T47D (cell line): ENCODE results near the gene MYO15B.
A peak's percentile ranks its signal among the peaks of the same experiment; 100 is the strongest.

ENCODE experiments used
- DNase-seq, 2 experiments: peaks; one replicate each; pipeline versions ENCODE4 v3.0.0 to v3.0.0-alpha.2; 2011 to 2012; ENCODE audit warnings: low read depth in 1 of 2, low spot score in 1 of 2
- JUND ChIP-seq: IDR thresholded peaks from 2 replicates; pipeline ENCODE4 v1.6.1; 2012; ENCODE audit warnings: low read depth
- in situ Hi-C: cut with HindIII; loops from 2 replicates; pipeline ENCODE4 v1.10.0; 2016; ENCODE audit warnings: low sequenced_read_pairs, low pct_unique_long_range_greater_than_20kb

Gene MYO15B

GRCh38 chr17:75587675-75588595, at the start of gene MYO15B:
Gene MYO15B, plus strand, starts transcription at chr17:75587800. Its CDS starts 258 bp downstream, at chr17:75588058.
- DNase-seq: no peak
- in situ Hi-C loops: no loop called here
- no peak for TF ChIP-seq JUND

- DNase-seq: no peak
- in situ Hi-C loops: no loop called here
- TF ChIP-seq JUND: no peak
These were observed 47.5 kb upstream of the MYO15B start for GRCh38 chr17:75539967-75540729.

GRCh38 chr17:75540923-75541503, 46.6 kb upstream of the MYO15B start:
- in situ Hi-C loops: no loop called here
- no peak for DNase-seq
- TF ChIP-seq JUND: no peak

- in situ Hi-C loops: no loop called here
- no peak for DNase-seq
- TF ChIP-seq JUND: no peak
These were observed 45.4 kb upstream of the MYO15B start for GRCh38 chr17:75542229-75542628.

DNA sequence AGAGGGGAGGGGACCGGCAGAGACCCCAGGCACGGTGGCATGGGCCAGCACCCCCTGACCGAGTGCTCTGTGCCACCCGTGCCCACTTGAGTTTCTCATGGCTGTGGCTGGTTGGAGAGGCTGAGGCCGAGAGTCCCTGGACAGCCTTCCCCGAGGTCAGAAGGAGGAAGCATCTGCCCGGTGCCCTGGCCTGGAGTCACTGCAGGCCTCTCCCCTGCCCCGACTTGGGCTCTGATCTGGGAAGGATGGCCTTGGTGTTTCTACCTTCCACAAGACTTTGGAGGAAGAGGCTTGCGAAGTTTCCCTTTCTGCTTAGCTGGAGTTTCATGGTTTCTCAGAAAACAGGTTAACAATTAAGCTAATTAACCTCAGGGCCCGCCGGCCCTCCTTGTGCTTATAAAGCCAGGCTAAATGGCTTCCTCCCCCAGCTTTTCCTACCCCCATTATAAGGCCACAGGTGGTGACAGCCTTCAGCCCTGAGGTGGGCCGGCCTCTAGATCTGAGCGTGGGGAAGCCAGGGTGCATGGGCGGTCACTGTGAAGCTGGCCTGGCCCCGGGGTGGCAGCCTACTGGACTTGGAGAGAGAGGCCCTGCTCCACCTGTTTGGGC, 44.8 kb upstream of the MYO15B start:
- no peak for DNase-seq
- in situ Hi-C loops: no loop called here
- no peak for TF ChIP-seq JUND

- in situ Hi-C loops: no loop called here
- no peak for DNase-seq
- no peak for TF ChIP-seq JUND
These were observed 43.4 kb upstream of the MYO15B start for GRCh38 chr17:75544250-75544649.

GRCh38 chr17:75546181-75546580, 41.4 kb upstream of the MYO15B start:
- DNase-seq: no peak
- no peak for TF ChIP-seq JUND
- in situ Hi-C loops: no loop called here

DNA sequence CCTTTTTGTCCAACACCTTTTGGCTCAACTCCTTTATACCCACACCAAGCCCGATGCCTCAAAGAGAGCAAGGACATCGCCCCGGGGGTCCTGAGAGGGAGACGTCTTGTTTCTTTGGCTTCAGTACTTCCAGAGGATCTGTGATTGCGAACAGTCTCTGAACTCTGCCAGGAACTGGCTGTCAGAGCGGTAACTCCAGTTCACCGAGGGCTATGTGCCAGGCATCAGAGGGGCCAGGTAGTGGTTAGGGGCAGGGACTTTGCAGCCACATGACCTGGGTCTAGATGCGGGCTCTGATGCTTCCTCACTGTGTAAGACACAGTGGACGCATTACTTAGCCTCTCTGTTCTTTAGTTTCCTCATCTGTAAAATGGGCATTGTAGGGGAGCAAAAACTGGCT, 40.5 kb upstream of the MYO15B start:
- TF ChIP-seq JUND: no peak
- no peak for DNase-seq
- in situ Hi-C loops: no loop called here

GRCh38 chr17:75548813-75549212, 38.8 kb upstream of the MYO15B start:
- DNase-seq: no peak
- no peak for TF ChIP-seq JUND

GRCh38 chr17:75549246-75550138, 38.1 kb upstream of the MYO15B start:
- DNase-seq: peak; percentile 64 to 95
- TF ChIP-seq JUND: no peak
- in situ Hi-C loops: no loop called here

More at GRCh38 chr17:75548813-75549212, 38.8 kb upstream of the MYO15B start:
- in situ Hi-C loops: no loop called here

- no peak for TF ChIP-seq JUND
- in situ Hi-C loops: no loop called here
- no peak for DNase-seq
These were observed 37.5 kb upstream of the MYO15B start for GRCh38 chr17:75550139-75550465.

DNA sequence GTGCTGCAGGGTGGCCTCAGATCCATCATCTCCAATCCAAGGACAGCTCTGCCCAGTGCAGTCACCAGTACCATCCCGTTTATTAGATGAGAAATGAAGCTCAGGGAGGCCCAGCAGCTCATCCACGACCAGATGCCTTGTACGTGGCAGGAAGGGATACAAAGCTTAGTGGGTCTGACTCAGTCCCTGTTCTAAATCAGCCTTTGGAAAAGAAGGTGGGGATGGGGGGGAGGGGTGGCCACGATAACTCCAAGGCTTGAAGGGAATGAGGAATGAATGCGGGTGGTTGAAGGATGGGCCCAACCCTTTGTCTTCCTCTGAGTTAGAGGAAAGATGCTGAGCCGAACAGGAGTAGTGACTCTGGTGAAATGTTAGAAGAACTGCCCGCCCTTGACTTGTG, 36.3 kb upstream of the MYO15B start:
- DNase-seq: no peak
- in situ Hi-C loops: no loop called here
- TF ChIP-seq JUND: no peak
